Stimulated activated CD4-positive, alpha-beta T cell treated with anti-CD3 and anti-CD28 coated beads, Interleukin-1b, Interleukin-23, amount 100 ng/mL, for 1 hour (primary cell): ENCODE results near the gene PXK.
"Not testable (repeated sequence)": the region's sequence is repeated elsewhere in the genome, so short reads cannot be mapped to it uniquely, and the experiment has no call there.

ENCODE experiments used
- DNase-seq, 2 donors: peaks; one replicate each; pipeline ENCODE4 v3.0.0-alpha.2; 2020; ENCODE audit warnings: low read depth in 2 of 2

PXK gene

GRCh38 chr3:58323529-58324390 is 8.9 kb upstream of the PXK start:
- DNase-seq = no peak

GRCh38 chr3:58324391-58325390 is 8.0 kb upstream of the PXK start:
- no peak for DNase-seq

DNA sequence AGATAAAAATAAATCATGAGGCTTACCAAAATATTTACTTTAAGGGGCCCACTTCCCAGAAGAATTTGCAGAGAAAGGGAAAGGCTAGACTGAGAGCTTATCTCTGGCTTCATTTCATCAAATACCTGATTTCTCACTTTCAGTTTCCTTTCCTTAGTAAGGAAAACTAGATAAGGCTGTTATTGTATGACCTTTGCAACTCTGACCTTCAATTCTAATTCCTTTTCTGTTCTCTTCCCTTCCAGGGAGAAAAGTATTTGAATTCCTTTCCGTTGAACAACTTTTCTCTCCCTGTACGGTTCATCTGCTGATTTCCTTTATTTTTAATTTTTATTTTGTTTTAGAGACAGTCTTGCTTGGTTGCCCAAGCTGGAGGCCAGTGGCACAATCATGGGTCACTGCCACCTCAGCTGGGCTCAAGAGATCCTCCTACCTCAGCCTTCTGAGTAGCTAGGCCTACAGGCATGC is 7.1 kb upstream of the PXK start:
- DNase-seq = no peak

- DNase-seq = no peak
Observed at GRCh38 chr3:58326267-58326900, 6.3 kb upstream of the PXK start.

GRCh38 chr3:58329150-58329921 is 3.4 kb upstream of the PXK start:
- no peak for DNase-seq

GRCh38 chr3:58329922-58330413 is 2.7 kb upstream of the PXK start:
- no peak for DNase-seq

GRCh38 chr3:58331593-58332152 is 1.0 kb upstream of the PXK start:
- DNase-seq = no peak

DNA sequence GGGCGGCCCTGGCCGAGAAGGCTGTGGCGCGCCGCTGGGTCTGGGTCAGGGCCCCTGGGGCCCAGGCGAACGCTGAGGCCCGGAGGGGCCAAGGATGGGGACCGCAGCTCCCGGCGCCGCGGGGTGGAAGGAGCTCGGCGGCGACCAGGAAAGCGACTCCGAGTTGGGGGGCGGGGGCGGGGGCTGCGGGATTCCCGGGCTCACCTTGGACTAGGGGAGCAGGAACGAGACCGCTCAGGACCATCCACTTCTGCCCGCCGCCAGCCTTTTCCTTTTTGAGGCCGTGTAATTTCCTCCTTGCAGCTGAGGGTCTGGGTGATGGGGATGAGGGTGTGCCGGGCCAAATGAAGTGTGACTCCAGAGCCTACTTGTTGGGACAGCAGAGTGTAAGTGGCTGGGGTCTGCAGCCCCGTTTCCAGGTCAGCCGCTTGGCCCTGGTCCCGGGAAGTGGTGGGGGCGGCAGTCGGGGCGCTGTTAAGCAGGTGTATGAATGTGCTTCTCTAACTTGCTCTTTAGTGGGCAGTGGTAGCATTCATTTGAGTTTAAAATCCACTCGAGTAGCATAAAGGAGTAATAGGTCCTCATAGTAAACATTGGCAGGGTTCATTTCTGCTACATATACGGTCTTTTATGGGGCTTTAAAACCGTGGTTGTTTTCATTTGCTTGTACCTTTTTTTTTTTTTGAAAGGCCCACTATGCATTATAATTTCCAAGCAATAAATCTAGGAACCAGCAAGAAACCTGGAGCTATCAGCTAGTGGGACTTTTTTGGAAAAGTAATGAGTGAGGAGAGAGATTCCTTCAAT is 717 bp downstream of the PXK start:
- no peak for DNase-seq

- DNase-seq = no peak
Observed at GRCh38 chr3:58334013-58334321, 1.3 kb downstream of the PXK start.

- DNase-seq = no peak
Observed at GRCh38 chr3:58334506-58334884, 1.8 kb downstream of the PXK start.

GRCh38 chr3:58335652-58335947 is 2.9 kb downstream of the PXK start:
- no peak for DNase-seq

GRCh38 chr3:58336135-58336882 is 3.6 kb downstream of the PXK start:
- no peak for DNase-seq

DNA sequence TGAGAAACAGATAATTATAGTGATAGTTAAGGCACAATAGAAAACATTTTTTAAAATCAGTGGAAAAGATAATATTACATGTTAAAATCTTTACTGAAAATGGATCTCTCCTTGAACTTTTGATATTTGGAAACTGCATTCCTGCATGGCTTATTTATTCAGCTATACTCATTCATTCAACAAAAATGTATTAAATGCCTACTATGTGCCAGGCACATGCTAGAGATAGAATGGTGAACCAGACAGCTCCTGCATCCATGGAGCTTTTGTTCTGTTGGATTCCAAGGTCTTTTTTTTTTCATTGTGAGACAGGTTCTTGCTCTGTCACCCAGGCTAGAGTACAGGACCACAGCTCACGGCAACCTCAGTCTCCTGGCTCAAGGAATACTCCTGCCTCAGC is 4.5 kb downstream of the PXK start:
- DNase-seq = no peak

GRCh38 chr3:58339146-58339545 is 6.5 kb downstream of the PXK start:
- DNase-seq = not testable (repeated sequence)

DNA sequence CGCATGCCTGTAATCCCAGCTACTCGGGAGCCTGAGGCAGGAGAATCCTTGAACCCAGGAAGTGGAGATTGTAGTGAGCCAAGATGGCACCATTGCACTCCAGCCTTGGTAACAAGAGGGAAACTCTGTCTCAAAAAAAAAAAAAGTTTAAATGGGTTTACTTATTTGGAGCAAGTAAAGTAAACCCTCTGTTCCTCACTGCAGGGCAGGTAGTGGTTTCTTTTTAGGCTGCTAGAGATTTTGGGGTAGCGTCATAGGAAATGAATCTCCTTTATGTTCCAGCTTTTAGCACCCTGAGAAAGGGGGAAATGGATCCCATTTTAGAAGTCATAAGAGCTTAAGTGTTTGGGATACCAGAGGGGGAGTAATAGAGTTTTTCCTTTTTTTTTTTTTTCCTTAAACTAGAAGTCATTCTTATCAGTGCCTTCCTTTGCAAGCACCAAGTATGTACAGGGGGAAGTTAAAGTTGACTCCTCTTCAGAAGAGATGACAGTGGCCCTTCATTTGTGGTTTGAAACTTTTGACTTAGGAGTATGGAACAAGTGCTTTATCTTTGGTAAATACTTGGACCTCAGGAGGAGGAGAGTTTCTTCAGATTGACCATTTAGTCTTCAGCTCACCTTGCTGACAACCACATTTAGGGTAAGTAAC is 8.0 kb downstream of the PXK start:
- DNase-seq = no peak

GRCh38 chr3:58341376-58341775 is 8.7 kb downstream of the PXK start:
- no peak for DNase-seq

DNA sequence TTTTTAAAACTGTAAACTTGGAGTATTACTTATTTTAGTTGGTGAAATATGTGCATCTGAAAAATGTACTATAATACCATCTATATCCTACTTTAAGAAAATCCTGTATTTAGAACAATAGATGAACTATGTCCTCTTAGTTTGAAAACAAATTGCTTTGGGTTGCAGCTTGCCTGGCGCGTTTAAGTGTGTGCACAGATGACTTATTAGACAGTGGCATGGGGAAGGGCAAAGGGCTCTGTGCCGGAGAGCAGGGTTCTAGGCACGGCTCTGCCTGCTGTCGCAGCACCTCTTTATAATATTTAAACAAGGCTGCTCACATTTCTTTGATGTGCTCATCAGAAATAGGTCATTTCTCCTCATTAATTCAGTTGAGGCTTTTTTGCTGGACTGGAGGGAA is 10.0 kb downstream of the PXK start:
- no peak for DNase-seq

DNA sequence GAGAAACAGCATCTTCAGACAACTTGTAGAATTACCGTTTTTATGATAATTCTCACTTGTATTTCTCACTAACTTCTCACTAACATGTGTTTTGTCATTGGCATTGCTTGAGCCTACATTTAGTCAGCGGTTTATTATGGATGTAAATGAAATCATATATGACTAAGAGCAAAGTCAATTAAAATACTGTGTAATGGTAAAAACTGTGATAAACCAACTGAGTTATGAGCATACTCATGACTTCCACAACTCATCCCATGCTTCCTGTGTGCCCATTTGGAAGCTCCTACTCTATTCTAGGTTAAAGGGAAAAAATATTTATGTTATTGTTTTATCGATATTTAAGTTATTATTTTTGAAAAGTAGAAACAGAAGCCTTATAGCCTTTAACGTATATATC is 12.8 kb downstream of the PXK start:
- no peak for DNase-seq

GRCh38 chr3:58346368-58346767 is 13.7 kb downstream of the PXK start:
- no peak for DNase-seq
